Osteocyte (in vitro differentiated cells): Measurements from ENCODE around the gene DIPK1A. TPM values are rescaled to one million over a fixed set of nuclear protein-coding genes. Genes with fewer than 3 reads are reported as not detected.

Experiments
- DNase-seq: peaks from one replicate; pipeline ENCODE4 v3.0.0; 2021; ENCODE audit warnings: mixed read lengths; ENCODE audit not compliant: unreplicated experiment; ENCODE audit errors: extremely low spot score
- H3K27ac Mint-ChIP-seq: one replicate; pipeline ENCODE4 v1.8.0; 2021; ENCODE audit warnings: mild to moderate bottlenecking, mixed read lengths; ENCODE audit not compliant: unreplicated experiment
- H3K27me3 Mint-ChIP-seq: one replicate; pipeline ENCODE4 v1.8.0; 2021; ENCODE audit warnings: mixed read lengths; ENCODE audit not compliant: unreplicated experiment
- H3K36me3 Mint-ChIP-seq: one replicate; pipeline ENCODE4 v1.8.0; 2021; ENCODE audit warnings: mixed read lengths; ENCODE audit not compliant: unreplicated experiment
- H3K4me1 Mint-ChIP-seq: one replicate; pipeline ENCODE4 v1.8.0; 2021; ENCODE audit warnings: mixed read lengths; ENCODE audit not compliant: unreplicated experiment
- H3K4me3 Mint-ChIP-seq: one replicate; pipeline ENCODE4 v1.8.0; 2021; ENCODE audit warnings: mild to moderate bottlenecking, moderate library complexity, mixed read lengths; ENCODE audit not compliant: unreplicated experiment
- H3K9me3 Mint-ChIP-seq: one replicate; pipeline ENCODE4 v1.8.0; 2021; ENCODE audit warnings: mixed read lengths; ENCODE audit not compliant: unreplicated experiment
- total RNA-seq: library from RNA; stranded (reverse); gene quantifications from 2 replicates; pipeline ENCODE4 v1.2.1, GENCODE V29; 2021
- TF ChIP-seq, protein P1 (sequence below): fragments of 200-600 bp; sonication (generic); IDR thresholded peaks from 2 replicates; pipeline ENCODE4 v1.5.0; 2021; ENCODE audit warnings: antibody characterized with exemption, mild to moderate bottlenecking, moderate library complexity

Gene DIPK1A
- total RNA-seq, 1 donor from 2014 or later = 6.3 TPM

DNA sequence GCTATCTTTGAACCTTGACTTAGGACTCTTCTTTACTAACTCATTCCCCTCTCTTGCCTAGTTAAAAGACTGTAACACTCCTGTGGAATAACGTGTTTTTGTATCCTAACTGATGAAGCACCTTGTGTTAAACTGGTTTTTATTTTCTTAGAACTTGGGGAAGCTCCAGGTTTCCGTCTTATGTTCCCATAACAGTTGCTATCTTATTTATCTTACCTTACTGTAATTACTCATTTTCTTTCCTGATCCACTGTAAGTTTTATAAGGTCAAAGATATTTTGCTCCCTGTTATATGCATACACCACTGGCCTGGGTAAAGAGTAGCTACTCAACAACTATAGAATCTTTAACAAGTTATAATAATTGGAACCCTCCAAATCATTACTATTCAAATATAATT, 86.3 kb downstream of the DIPK1A start:
- DNase-seq = no peak
- peaks cover 5% of the 10 kb centered on the region for H3K4me1 Mint-ChIP-seq
- H3K4me3 Mint-ChIP-seq = no peak overlapping the region
- H3K27me3 Mint-ChIP-seq = no peaks in the 10 kb centered on the region
- peaks cover 6% of the 10 kb centered on the region for H3K36me3 Mint-ChIP-seq
- H3K27ac Mint-ChIP-seq = no peak overlapping the region
- peaks cover 4% of the 10 kb centered on the region for H3K9me3 Mint-ChIP-seq
- TF ChIP-seq, protein P1, sequence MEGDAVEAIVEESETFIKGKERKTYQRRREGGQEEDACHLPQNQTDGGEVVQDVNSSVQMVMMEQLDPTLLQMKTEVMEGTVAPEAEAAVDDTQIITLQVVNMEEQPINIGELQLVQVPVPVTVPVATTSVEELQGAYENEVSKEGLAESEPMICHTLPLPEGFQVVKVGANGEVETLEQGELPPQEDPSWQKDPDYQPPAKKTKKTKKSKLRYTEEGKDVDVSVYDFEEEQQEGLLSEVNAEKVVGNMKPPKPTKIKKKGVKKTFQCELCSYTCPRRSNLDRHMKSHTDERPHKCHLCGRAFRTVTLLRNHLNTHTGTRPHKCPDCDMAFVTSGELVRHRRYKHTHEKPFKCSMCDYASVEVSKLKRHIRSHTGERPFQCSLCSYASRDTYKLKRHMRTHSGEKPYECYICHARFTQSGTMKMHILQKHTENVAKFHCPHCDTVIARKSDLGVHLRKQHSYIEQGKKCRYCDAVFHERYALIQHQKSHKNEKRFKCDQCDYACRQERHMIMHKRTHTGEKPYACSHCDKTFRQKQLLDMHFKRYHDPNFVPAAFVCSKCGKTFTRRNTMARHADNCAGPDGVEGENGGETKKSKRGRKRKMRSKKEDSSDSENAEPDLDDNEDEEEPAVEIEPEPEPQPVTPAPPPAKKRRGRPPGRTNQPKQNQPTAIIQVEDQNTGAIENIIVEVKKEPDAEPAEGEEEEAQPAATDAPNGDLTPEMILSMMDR = no peak

DNA sequence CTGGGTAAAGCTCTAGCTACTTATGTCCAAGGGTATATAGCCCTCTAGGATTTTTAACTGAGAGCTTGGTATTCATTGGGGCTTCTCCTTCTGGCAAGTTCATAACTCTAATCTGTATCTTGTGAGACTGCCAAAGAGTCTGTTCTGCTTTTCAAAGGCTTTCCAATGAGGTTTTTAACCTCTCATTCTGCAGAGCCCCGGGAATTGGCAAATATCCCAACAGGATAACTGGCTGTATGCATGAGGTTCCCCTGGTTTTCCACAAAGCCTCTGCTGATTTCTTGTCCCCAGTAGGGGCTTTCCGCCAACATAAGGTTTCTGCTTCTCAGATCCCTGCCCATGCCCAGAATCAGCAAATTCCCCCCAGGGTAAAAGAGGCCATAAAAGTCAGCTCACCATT, 88.5 kb downstream of the DIPK1A start:
- DNase-seq = no peak
- H3K36me3 Mint-ChIP-seq = peaks cover 6% of the 10 kb centered on the region
- H3K4me3 Mint-ChIP-seq = no peak overlapping the region
- H3K9me3 Mint-ChIP-seq = peaks cover 4% of the 10 kb centered on the region
- H3K4me1 Mint-ChIP-seq = no peaks in the 10 kb centered on the region
- TF ChIP-seq, protein P1 = no peak
- no peak overlapping the region for H3K27ac Mint-ChIP-seq
- H3K27me3 Mint-ChIP-seq = no peaks in the 10 kb centered on the region

DNA sequence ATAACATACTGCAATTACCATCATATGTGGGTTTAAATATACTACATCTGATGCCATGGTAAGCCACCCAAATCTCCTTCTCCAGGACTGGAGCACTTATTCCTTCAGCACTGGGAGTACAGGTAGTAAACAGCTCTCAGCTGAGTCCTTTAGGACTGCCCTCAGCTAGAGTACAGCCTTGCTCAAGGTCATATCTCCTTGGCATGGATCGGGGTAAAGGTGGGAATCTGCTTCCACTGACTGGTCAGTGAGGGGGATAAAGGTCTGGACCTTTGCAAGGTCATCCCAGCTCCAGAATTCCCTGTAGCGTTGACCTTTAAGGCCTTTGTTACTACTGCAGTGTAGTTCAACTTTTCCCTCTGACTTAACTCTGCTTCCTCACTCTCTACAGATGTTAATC, 90.7 kb downstream of the DIPK1A start:
- no peaks in the 10 kb centered on the region for H3K27me3 Mint-ChIP-seq
- no peak for DNase-seq
- H3K9me3 Mint-ChIP-seq = peaks cover 4% of the 10 kb centered on the region
- no peak overlapping the region for H3K27ac Mint-ChIP-seq
- no peak overlapping the region for H3K4me3 Mint-ChIP-seq
- peaks cover 6% of the 10 kb centered on the region for H3K36me3 Mint-ChIP-seq
- no peaks in the 10 kb centered on the region for H3K4me1 Mint-ChIP-seq
- TF ChIP-seq, protein P1 = no peak

DNA sequence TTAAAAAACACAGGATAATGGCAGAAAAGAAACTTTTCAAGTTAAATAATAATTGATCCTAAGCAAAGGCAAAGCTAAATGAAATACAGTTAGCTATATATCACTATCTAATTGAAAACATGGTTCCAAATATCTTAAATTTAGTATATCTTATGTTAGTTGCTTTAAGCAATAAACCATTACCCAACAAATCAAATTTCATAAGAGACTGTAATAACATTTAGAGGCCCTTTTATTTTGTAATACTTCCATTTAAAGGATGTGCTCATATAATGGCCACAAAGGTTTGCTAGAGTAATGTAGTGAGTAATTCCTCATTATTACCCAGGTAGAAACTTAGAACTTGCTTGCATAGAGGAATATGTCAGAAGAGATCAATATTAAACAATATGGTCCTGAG, 97.1 kb downstream of the DIPK1A start:
- no peaks in the 10 kb centered on the region for H3K27me3 Mint-ChIP-seq
- H3K36me3 Mint-ChIP-seq = no peaks in the 10 kb centered on the region
- no peaks in the 10 kb centered on the region for H3K4me1 Mint-ChIP-seq
- TF ChIP-seq, protein P1 = no peak
- no peaks in the 10 kb centered on the region for H3K9me3 Mint-ChIP-seq
- H3K4me3 Mint-ChIP-seq = no peak overlapping the region
- no peak overlapping the region for H3K27ac Mint-ChIP-seq
- no peak for DNase-seq

DNA sequence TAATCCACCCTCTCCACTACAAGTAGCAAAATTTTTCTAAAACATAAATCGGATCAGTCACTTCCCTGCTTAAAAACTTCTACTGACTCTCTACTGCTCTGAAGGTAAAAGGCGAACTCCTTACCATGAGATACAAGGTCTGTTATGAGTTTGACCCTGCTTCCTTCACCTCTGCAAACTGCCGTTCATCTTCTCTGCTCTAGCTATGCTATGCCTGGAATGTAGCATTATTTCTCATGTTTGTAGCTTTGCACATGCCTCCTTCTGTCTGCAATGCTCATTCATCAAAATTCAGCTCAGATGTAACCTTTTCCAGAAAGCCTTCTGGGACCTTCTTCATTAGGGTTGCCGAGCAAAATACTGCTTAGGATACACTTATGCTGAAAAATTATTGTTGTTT, 98.7 kb downstream of the DIPK1A start:
- no peaks in the 10 kb centered on the region for H3K27me3 Mint-ChIP-seq
- H3K27ac Mint-ChIP-seq = no peak overlapping the region
- H3K4me1 Mint-ChIP-seq = peaks cover 3% of the 10 kb centered on the region
- H3K36me3 Mint-ChIP-seq = no peaks in the 10 kb centered on the region
- H3K9me3 Mint-ChIP-seq = no peaks in the 10 kb centered on the region
- no peak for DNase-seq
- no peak overlapping the region for H3K4me3 Mint-ChIP-seq
- TF ChIP-seq, protein P1 = no peak
